ENCODE measurements around the gene JCAD. TPM values are rescaled to one million over a fixed set of nuclear protein-coding genes. Genes with fewer than 3 reads are reported as not detected.

The JCAD gene
- total and polyA plus RNA-seq, 2 of the 8 experiments (the other 6 are each of a cell fraction or from before 2014, with no cell fraction given), result 0.56 to 5.2 TPM

DNA sequence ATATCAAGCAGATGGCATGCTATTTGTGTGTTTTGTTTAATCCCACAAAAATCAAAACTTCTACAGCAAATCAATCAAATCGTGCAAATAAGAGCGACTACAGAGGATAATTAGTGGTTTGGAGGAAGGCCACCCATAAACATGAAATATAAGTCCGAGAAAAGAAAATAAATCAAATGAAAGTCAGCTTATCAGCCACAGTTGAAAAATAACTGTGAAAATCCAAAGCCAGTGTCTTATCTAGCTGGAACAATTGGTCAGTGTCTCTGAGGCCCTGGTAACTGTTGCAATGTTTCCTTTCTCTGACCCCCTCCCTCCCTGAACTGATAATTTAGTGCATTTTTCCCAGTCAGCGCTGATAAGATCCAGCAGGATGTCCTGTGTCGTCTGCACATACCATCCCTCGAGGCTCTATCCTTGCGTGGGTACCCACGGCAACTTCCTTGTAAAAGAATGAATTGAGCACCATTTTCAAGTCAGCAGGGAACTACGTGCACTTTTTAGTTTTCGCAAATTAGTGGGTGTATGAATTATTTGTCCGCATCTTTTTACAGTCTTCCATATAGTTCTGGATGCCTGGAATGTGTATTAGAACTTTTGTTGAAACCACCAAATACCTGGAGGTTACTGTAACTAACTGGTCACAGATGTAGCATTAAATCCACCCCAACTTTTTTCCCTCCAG is 10.8 kb upstream of the JCAD start (continued):
- no peak for TF ChIP-seq CHD2 (IDR thresholded peaks at IDR 0.05; ENCODE audit: low read length)
- TF ChIP-seq CHD1 (IDR thresholded peaks at IDR 0.05; ENCODE audit: low read depth, low read length), result no peak
